ENCODE data around the gene GRIK3. TPM values are rescaled to one million over a fixed set of nuclear protein-coding genes. Genes with fewer than 3 reads are reported as not detected.

The GRIK3 gene
- total RNA-seq, 1 experiment from 2014 or later = not detected

GRCh38 chr1:37043101-37043500 is 8.8 kb upstream of the GRIK3 start:
- DNase-seq (ENCODE audit: low read depth) = no peak

DNA sequence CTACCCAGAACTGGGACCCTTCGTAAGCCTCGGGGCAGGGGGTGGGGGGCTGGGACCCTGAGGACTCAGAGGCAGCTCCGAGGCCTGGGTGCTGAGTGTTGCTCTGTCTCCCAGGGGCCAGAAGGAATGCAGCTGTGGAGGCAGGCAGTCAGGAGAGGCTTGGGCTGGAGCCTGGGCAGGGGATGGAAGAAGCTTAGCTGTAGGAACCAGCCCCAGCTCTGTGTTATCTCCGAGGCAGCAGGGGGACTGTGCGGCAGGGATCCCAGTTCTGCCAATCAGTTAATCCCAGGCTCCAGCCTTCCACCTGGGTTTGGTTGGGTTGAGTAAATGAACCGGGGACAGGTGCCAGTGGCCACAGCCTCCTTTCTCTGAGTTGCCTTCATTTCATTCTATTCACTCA is 8.2 kb upstream of the GRIK3 start:
- DNase-seq (ENCODE audit: low read depth) = no peak

GRCh38 chr1:37041483-37041882 is 7.2 kb upstream of the GRIK3 start:
- no peak for DNase-seq (ENCODE audit: low read depth)

DNA sequence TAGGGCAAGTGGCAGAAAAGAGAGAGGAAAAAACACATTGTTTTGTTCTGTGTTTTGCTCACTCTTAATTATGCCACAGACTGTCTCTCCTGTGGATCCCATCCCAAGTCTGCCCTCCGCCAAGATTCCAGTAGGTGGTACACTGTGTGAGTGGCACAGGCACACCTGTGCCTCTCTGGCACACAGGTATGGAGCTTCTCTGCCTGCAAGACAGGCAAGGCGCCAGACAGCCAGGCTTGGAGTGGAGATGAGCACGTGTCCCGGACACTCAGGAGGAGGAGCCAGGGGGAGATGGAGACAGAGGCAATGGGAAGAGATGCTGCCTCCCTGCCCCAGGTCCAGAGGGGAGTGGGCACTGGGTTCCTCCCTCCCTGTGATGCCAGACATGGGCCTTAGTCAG is 6.5 kb upstream of the GRIK3 start:
- DNase-seq (ENCODE audit: low read depth) = no peak

- no peak for DNase-seq (ENCODE audit: low read depth)
These were observed 5.9 kb upstream of the GRIK3 start for GRCh38 chr1:37040261-37040660.

DNA sequence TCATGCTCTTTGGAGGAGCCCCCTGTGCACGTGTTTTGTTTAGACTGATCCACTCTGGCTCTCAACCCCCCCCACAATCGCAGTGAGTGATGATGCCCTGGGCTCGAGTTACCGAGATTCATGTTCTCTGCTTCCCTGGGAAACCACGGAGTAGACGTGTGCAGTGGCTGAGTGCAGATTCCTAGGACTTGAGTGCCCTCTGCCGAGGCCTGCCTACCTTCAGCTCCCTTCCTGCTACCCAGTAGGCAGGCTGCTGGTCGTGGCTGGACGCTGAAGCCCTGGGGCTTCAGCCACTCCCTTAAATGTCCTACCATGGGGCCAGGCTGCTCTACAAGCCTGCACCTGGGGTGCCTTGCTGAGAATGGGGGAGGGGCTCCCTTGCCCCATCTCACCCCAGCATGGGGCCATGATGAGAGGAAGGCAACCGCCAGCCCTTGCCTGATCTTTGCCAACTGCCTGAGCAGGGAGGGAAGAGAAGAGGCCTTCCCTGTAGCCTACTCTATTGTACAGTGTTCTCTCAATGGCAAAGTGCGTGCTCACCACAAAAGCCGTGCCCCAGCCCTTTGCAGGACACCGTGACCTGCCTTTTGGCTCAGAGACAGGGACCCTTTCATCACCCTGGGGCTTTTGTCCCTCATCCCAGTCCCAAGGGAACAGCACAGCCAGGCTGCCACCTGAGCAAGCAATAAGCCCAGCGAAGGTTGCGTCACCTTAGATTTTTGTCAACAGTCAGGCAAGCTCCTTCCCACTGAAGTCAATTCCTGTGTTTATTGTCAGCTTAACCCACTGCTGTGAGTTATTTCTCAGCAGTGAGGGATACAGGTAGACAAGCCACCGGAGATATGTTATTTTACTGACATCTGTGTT is 4.1 kb upstream of the GRIK3 start:
- DNase-seq (ENCODE audit: low read depth) = peak; percentile 35

DNA sequence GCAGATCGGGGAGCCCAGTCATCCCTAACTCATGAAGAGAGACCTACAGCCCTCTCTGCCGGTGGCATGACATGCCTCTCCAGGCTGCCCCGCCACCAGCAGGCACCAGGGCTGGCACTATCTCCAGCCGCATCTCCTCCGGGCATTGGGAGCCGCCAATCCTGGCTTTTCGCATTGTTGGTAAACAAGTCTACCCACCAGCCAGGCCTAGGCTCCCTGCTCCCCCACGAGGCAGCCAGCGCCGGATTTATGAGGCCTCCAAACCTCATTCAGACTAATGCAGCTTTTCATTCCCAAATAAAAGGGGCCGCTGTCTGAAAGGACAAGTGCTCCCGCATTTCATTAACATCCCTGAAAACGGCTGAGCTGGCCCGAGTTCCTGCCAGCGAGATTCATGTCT is 3.4 kb upstream of the GRIK3 start:
- no peak for DNase-seq (ENCODE audit: low read depth)

DNA sequence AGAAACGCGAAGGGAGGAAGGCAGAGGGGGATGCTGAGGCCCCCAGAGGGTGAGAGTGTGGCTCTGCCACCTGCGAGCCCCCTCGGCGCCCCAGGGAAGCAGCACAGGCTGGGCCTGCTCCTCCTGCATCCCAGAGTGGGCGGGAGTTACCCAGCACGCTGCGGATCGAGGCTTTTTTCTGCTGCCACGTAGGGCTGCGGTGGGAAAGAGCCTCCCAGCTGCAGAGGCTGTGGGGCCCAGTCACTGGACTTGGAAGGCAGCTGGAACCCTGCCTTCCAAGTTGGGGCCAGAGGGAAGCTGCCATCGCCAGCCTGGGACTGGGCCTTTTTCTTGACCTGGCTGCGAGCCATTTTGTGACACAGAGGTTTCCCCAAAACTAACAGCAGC is 2.3 kb upstream of the GRIK3 start:
- DNase-seq (ENCODE audit: low read depth) = no peak

GRCh38 chr1:37035796-37036666 is 1.7 kb upstream of the GRIK3 start:
- no peak for DNase-seq (ENCODE audit: low read depth)

DNA sequence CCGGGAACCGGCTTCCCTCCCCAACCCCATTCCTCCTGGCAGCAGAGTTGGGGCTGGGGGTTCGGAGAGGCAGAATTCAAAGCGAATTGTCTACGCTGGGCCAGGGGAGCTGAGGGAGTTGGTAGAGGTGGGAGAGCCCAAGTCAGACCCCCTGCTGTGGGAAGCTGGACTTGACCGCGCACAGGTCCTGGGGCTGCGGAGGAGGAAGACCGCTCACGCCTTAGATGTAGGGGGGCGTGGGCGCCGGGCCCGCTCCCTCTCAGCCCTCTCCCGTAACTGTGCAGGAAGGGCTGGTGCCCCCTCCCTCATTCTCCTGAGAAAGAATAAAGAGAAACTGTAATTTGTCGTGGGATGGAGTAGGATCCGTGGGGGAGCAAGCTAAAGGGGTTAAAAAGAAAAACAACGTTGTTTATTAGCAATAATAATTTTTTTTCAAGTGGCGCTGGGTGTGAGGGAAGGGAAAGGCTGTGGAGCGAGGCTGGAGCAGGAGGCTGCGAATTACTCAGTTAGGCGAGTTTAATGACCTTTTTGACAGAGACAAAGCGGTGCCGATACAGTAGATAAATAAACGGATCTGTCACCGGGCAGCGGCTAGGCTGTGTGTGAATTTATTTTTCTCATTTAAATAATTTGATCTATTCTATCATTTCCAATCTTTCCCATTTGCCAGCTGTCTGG is 838 bp upstream of the GRIK3 start:
- DNase-seq (ENCODE audit: low read depth) = no peak

- DNase-seq (ENCODE audit: low read depth) = no peak
These were observed 787 bp downstream of the GRIK3 start for GRCh38 chr1:37033355-37034101.

GRCh38 chr1:37032660-37033354 is 1.5 kb downstream of the GRIK3 start:
- DNase-seq (ENCODE audit: low read depth) = no peak

DNA sequence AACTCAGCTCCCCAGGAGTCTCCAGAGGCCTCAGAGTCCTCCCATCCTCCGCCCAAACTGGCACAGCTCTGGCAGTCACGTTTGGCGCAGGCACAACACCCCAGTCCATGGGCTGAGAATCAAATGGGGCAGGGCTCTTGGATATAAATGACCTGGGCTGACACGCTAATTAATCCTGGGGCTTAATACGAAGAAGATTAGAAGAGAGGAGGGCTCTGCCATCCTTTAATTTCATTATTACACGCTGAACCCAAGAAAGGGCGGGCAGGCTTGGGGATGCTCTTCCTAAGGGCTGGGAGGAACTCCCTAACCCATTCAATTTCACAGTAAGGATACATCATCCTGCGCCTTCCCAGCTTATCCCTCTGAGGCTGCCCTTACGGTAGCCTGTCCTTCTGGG is 2.4 kb downstream of the GRIK3 start:
- no peak for DNase-seq (ENCODE audit: low read depth)

DNA sequence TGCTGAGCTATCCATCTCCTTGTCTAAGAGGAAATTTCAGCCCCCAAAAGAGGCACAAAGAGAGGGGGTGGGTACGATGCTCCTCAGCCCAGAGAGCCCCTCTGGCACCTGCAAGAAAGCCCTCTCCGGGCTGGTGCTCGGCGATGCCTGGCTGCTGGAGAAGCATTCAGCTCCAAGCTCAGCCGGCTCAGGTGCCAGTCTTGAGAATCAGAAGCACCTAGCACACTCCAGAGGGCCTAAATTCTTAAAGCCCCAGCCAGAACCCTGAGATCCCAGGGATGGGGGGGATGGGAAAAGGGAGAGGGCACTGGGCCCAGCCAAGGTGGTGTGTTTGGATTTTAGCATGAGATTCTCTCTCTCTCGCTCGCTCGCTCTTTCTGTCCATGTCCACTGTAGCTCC is 2.9 kb downstream of the GRIK3 start:
- DNase-seq (ENCODE audit: low read depth) = no peak

DNA sequence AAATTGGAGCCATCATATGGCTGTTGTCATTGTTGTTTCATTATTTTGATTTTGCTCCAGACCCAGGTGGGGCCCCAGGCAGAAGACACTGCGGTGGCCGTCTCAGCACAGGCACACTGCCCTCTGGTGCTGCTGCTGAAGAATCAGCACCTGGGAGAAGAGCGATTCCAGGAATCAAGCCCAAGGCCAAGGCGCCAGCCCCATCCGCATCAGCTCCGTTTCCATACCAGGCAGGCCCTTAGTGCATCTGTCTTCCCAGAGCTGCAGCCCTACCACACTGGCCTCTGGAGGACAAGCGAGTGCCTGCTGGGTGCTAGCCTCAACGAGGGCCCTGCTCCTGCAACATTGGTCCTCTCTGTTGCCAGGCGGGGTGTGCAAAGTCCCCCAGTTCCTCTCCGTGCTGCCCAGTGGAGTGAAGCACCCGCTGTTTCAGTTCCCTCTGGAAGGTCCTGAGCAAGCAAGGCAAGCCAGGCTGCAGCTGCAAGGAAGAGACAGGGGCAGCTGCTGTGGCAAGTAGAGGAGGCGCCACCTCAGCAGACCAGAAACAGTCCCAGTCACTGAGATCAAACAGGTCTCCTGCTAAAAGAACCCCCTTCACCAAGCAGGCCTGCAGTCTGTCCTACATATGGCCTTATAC is 5.2 kb downstream of the GRIK3 start:
- DNase-seq (ENCODE audit: low read depth) = no peak

DNA sequence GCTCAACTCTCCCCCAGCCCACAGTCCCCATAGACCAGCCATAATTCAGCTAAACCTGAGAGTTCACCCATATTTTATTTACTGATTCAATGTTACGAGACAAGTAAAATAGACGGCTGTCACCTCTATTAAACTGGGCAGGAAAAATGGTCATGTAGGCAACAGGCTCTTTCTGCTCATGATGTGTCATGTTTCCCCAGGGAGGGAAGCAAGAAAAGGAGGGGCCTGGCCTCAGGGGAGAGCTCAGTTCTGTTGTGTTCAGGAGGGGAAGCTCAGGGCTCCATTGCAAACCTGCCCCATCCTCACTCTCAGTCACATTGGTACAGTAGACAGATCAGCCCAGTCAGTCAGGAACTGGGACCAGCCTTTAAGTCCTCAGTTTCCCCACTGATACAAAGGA is 12.8 kb downstream of the GRIK3 start:
- DNase-seq (ENCODE audit: low read depth) = no peak

GRCh38 chr1:37020653-37021277 is 13.6 kb downstream of the GRIK3 start:
- no peak for DNase-seq (ENCODE audit: low read depth)

- no peak for DNase-seq (ENCODE audit: low read depth)
These were observed 15.8 kb downstream of the GRIK3 start for GRCh38 chr1:37018510-37018909.

GRCh38 chr1:37017720-37018119 is 16.6 kb downstream of the GRIK3 start:
- DNase-seq (ENCODE audit: low read depth) = no peak

DNA sequence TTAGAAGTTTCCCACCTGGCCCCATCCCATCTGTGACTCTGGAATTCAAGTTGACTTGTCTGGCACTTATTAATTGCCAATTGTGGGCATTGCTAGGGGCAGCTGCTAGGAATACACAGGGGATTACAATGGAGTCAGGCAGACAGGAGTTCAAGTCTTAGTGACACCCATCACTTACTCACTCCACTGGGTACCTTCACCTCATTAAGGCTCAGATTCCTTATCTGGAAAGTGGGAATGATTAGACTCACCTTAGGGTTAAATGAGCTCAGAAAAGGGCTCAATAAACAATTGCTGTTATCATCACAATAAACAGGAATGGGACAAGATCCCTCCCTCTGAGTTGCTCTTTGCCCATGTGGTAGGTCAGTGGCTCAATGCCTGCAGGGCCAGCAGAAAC is 18.2 kb downstream of the GRIK3 start:
- DNase-seq (ENCODE audit: low read depth) = no peak
